Uterus (tissue), 4 donors: Measurements from ENCODE around the gene LAPTM5. TPM values are rescaled to one million over a fixed set of nuclear protein-coding genes. Genes with fewer than 3 reads are reported as not detected.

ENCODE experiments used
- DNase-seq, 2 donors: peaks; one replicate each; pipeline ENCODE4 v3.0.0-alpha.2; 2019 to 2020
- H3K27ac ChIP-seq, 2 donors: fragments of 200-600 bp; sonication (generic); 1 replicate in 1 of 2; 2 replicates in 1 of 2; pipeline ENCODE4 v1.5.1; 2016 to 2018
- H3K27me3 ChIP-seq, 2 donors: fragments of 200-600 bp; sonication (generic); one replicate each; pipeline ENCODE4 v1.5.1; 2018 to 2019; ENCODE audit warnings: control low read depth in 1 of 2
- H3K36me3 ChIP-seq, 2 donors: fragments of 200-600 bp; sonication (generic); one replicate each; pipeline ENCODE4 v1.5.1; 2019; ENCODE audit warnings: control low read depth in 1 of 2
- H3K4me1 ChIP-seq, 2 donors: fragments of 200-600 bp; sonication (generic); one replicate each; pipeline ENCODE4 v1.5.1; 2018 to 2019; ENCODE audit warnings: control low read depth in 1 of 2
- H3K4me3 ChIP-seq, 2 donors: fragments of 200-600 bp; sonication (generic); 1 replicate in 1 of 2; 2 replicates in 1 of 2; pipeline ENCODE4 v1.5.1; 2018 to 2019; ENCODE audit warnings: mild to moderate bottlenecking in 1 of 2
- H3K9me3 ChIP-seq, 2 donors: fragments of 200-600 bp; sonication (generic); one replicate each; pipeline ENCODE4 v1.5.1; 2019; ENCODE audit warnings: control low read depth in 1 of 2
- POLR2A ChIP-seq, 2 donors: fragments of 450-650 bp; IDR thresholded peaks; one replicate each; pipeline ENCODE4 v1.6.1; 2016; ENCODE audit warnings: antibody characterized with exemption in 2 of 2, mild to moderate bottlenecking in 1 of 2, moderate library complexity in 1 of 2
- intact Hi-C: fragments of 100-400 bp; cut with DNase I; formaldehyde crosslinking; loops from one replicate; pipeline ENCODE4 v1.15.1; 2023; ENCODE audit warnings: low total_unique reads
- total RNA-seq, 4 donors: library from RNA; depleted of rRNA in 3 of 4; stranded (reverse); fragments of >200 nt in 3 of 4; gene quantifications; one replicate each; pipeline versions ENCODE4 v1.1.0 to v1.2.4, GENCODE V29; 2014 to 2023
- TF ChIP-seq, protein P1 (sequence below), 4 experiments: fragments of 200-600 bp in 2 of 4; fragments of 450-650 bp in 2 of 4; sonication (generic) in 2 of 4; IDR thresholded peaks; one replicate each; pipeline ENCODE4 v1.5.1; 2016 to 2019; ENCODE audit warnings: antibody characterized with exemption in 4 of 4, mild to moderate bottlenecking in 2 of 4, moderate library complexity in 1 of 4
- donor health status: DM: yes; HTN: yes; CAD: no.

The LAPTM5 gene
- total RNA-seq, 4 donors from 2014 or later = 6.1 to 76.8 (median 15.8) TPM

DNA sequence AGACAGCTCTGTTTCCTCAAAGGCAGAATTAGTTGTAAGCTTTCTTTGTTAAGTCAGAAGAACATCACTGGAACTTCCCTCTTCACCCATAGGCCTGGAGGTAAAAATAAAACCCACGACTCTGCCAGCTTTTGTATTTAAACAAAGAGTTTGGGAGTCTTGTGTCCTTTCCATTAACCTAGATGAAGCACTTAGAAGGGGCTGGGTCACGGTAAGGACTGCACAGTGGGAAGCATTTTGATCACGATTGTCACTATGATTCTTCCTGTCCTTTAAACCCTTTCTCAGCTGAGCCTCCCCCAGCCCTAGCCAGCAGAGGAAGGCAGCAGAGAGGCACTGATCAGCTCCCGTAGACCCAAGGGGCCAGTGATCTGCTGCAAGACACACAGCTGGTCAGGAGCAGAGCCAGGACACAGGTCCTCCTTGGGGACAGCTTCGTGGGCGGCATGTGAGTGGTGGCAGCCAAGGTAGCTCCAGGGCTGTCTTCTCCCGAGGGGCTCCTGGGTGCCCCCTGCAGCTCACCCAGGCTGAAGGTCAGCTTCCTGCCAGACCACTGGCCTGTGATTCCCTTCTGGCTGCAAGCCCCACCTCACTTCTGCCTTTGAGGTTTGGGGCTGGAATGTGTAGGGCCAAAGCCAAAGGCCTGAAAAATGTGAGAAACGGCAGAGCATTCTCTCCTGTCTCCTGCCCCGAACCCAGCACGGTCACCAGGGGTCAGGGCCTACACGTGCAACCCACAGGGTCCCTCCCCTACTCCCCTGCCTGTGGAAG is 4.0 kb upstream of the LAPTM5 start:
- Histone ChIP-seq H3K27ac (no peak overlapping the region), H3K27me3 (no peaks in the 10 kb centered on the region), H3K9me3 (no peaks in the 10 kb centered on the region), H3K4me1 (no peaks in the 10 kb centered on the region), H3K36me3 (no peaks in the 10 kb centered on the region), H3K4me3 (no peak overlapping the region)
- no peak for DNase-seq
- no peak for TF ChIP-seq POLR2A (IDR thresholded peaks at IDR 0.05)
- TF ChIP-seq, protein P1, sequence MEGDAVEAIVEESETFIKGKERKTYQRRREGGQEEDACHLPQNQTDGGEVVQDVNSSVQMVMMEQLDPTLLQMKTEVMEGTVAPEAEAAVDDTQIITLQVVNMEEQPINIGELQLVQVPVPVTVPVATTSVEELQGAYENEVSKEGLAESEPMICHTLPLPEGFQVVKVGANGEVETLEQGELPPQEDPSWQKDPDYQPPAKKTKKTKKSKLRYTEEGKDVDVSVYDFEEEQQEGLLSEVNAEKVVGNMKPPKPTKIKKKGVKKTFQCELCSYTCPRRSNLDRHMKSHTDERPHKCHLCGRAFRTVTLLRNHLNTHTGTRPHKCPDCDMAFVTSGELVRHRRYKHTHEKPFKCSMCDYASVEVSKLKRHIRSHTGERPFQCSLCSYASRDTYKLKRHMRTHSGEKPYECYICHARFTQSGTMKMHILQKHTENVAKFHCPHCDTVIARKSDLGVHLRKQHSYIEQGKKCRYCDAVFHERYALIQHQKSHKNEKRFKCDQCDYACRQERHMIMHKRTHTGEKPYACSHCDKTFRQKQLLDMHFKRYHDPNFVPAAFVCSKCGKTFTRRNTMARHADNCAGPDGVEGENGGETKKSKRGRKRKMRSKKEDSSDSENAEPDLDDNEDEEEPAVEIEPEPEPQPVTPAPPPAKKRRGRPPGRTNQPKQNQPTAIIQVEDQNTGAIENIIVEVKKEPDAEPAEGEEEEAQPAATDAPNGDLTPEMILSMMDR (IDR thresholded peaks at IDR 0.05) = no peak
- intact Hi-C loops = no loop called here

DNA sequence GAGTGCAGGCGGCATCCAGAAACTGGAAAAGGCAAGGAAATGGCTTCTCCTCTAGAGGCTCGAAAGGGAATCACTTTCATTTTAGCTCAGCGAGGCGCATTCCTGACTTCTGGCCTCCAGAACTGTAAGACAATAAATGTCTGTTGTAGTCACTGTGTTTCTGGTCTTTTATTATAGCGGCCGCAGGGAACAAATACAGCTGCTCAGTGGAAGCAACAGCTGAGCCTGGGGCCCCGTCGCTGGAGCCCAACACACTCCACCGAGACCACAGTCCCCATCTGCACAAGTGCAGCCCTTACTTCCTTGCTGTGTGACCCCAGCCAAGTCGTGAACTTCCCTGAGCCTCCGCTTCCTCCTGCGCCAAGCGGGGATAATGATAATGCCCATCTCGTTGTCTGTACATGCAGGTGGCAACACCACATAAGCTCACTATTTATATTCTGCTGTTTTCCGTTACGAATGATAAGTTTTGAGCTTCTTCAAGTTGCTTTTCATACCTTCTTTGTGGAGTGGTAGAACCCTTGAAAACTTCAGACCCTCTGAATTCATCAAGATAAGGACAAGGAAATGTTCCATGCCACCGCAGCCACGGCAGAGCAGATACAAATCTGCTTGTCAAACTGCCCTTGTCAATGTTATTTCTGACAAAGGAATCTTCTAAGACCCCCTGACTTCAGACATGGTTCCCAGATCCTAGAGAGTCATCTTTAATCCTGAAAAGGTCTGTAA is 3.2 kb upstream of the LAPTM5 start:
- TF ChIP-seq, protein P1 (IDR thresholded peaks at IDR 0.05) = no peak
- TF ChIP-seq POLR2A (IDR thresholded peaks at IDR 0.05) = no peak
- no peak for DNase-seq
- Histone ChIP-seq H3K9me3 (no peaks in the 10 kb centered on the region), H3K27ac (no peak overlapping the region), H3K4me1 (no peaks in the 10 kb centered on the region), H3K27me3 (no peaks in the 10 kb centered on the region), H3K4me3 (no peak overlapping the region), H3K36me3 (no peaks in the 10 kb centered on the region)
- intact Hi-C loops = no loop called here

DNA sequence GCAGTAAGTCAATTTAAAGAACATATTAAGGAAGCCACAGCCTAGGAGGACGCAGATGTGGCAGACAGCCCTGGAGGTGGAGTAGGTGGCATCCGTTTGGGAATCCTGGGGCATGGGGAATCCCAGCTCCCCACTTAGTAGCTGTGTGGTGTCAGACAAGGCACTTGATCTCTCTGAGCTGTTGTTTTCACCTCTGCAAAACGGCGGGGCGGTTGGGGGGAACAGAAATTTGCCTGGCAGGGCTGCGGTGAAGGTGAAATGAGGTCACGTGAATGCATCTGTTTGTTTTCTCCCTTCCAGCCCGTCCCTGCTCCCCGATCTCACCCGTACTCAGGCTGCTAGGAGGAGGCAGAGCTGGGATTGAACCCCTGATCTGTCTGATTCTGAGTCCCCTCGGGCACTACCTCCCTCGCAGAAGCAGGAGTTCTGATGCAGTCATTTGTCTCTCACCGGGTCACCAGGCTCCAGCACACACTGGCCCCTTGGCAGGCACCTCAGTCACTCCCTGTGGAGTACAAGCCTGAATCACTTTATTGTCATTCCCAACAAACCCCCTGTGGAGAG is 2.2 kb upstream of the LAPTM5 start:
- TF ChIP-seq, protein P1 (IDR thresholded peaks at IDR 0.05) = no peak
- TF ChIP-seq POLR2A (IDR thresholded peaks at IDR 0.05) = no peak
- intact Hi-C loops = no loop called here

DNA sequence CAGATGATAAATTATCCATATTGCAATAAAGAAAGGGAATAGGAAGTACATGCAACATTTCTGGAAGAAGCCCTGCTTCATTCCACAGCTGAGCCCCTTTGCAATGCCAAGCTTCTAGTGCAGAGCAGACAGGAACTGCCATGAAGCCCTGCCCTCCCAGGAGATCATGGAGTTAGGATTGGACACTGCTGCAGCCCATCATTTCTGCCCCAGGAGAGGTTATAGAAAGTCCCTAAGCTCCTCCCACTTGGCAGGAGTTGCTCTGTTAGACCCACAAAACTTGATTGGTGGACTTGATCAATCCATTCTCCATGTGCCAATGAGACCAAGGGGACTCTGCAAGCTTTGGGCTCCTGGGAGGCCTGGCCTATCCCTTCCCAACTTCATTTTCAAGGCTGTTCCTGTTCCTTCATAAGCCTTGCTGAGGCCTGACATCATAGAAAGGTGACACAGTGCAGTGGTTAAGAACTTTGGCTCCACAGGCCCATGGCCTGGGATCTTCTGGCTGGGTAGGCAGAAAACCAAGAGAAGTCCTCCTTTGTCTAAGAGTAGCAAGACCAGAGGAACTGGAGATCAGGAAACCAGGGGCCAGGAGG is 1.3 kb upstream of the LAPTM5 start:
- H3K4me1 ChIP-seq = no peaks in the 10 kb centered on the region
- no peaks in the 10 kb centered on the region for H3K27me3 ChIP-seq
- no peak for TF ChIP-seq POLR2A (IDR thresholded peaks at IDR 0.05)
- TF ChIP-seq, protein P1 (IDR thresholded peaks at IDR 0.05) = no peak
- no peak overlapping the region for H3K4me3 ChIP-seq
- intact Hi-C loops = no loop called here
- DNase-seq = no peak
- H3K36me3 ChIP-seq = no peaks in the 10 kb centered on the region
- H3K27ac ChIP-seq = no peak overlapping the region
- no peaks in the 10 kb centered on the region for H3K9me3 ChIP-seq

More for the DNA sequence above, 2.2 kb upstream of the LAPTM5 start:
- no peak for DNase-seq
- Histone ChIP-seq H3K27ac (no peak overlapping the region), H3K36me3 (no peaks in the 10 kb centered on the region), H3K4me1 (no peaks in the 10 kb centered on the region), H3K4me3 (no peak overlapping the region), H3K27me3 (no peaks in the 10 kb centered on the region), H3K9me3 (no peaks in the 10 kb centered on the region)
